Activated T-cell treated with anti-CD3 and anti-CD28 coated beads, Interleukin-2, amount 50 U/mL, for 24 hours (primary cell): ENCODE data around the gene CNKSR2.

Experiments used
- DNase-seq: peaks from one replicate; pipeline ENCODE4 v3.0.0-alpha.2; 2020
- H3K27ac Mint-ChIP-seq: 2 replicates; pipeline ENCODE4 v1.8.0; 2020; ENCODE audit warnings: mild to moderate bottlenecking, mixed read lengths
- H3K27me3 Mint-ChIP-seq: 2 replicates; pipeline ENCODE4 v1.8.0; 2020; ENCODE audit warnings: mixed read lengths
- H3K36me3 Mint-ChIP-seq: 2 replicates; pipeline ENCODE4 v1.8.0; 2020; ENCODE audit warnings: low read depth, mixed read lengths
- H3K4me1 Mint-ChIP-seq: 2 replicates; pipeline ENCODE4 v1.8.0; 2020; ENCODE audit warnings: low read depth, mixed read lengths
- H3K4me3 Mint-ChIP-seq: 2 replicates; pipeline ENCODE4 v1.8.0; 2020; ENCODE audit warnings: mild to moderate bottlenecking, moderate library complexity, mixed read lengths
- H3K9me3 Mint-ChIP-seq: 2 replicates; pipeline ENCODE4 v1.8.0; 2020; ENCODE audit warnings: mixed read lengths

The CNKSR2 gene

DNA sequence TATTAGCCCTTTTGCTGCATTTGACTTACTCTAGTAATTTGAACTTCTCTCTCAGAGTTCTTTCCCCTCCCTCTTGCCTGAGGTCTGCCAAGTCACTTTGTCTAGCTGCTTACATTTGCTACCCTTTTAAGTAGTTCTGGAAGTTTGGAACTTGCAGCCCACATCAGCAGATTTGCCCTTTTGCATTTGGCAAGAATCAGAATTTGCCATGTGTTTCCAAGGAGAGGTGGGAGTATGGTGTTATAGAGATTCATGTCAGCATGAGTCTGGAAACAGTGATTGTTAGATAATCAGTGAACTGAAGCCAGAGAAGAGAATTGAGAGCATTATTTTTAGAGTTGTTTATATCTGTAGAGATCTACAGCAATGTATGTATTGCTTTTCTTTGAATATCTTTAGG is 231.8 kb downstream of the CNKSR2 start:
- Mint-ChIP-seq H3K36me3 (peaks cover 38% of the 10 kb centered on the region), H3K4me1 (no peaks in the 10 kb centered on the region), H3K4me3 (no peak overlapping the region), H3K27me3 (peaks cover 3% of the 10 kb centered on the region), H3K9me3 (no peaks in the 10 kb centered on the region), H3K27ac (no peak overlapping the region)
- DNase-seq: no peak

- no peaks in the 10 kb centered on the region for H3K4me1 Mint-ChIP-seq
- H3K9me3 Mint-ChIP-seq: no peaks in the 10 kb centered on the region
- H3K27ac Mint-ChIP-seq: no peak overlapping the region
- no peak for DNase-seq
- H3K36me3 Mint-ChIP-seq: peaks cover 35% of the 10 kb centered on the region
- H3K27me3 Mint-ChIP-seq: no peaks in the 10 kb centered on the region
- no peak overlapping the region for H3K4me3 Mint-ChIP-seq
Observed at GRCh38 chrX:21610168-21610567, 235.9 kb downstream of the CNKSR2 start.

GRCh38 chrX:21612154-21612553 is 237.9 kb downstream of the CNKSR2 start:
- Mint-ChIP-seq H3K4me3 (no peak overlapping the region), H3K27me3 (no peaks in the 10 kb centered on the region), H3K36me3 (peaks cover 34% of the 10 kb centered on the region), H3K27ac (no peak overlapping the region), H3K9me3 (no peaks in the 10 kb centered on the region), H3K4me1 (no peaks in the 10 kb centered on the region)
- DNase-seq: no peak

DNA sequence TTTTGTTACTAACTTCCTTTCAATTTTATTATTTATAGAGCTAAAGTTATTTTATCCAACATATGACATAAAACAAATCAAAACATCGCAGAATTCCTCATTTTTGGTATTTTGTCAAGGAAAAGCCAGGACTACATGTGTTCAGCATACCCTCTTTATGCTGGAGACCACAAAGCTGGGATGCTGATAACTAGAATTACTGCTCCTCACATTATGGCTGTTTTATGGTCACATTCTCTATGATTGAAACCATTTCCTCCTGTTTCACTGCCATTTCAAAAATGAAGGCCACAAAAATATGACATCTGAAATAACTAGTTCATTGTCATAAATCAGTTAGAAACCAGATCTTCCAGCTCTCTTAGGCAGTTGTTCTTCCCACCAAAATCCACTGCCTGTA is 242.2 kb downstream of the CNKSR2 start:
- Mint-ChIP-seq H3K9me3 (no peaks in the 10 kb centered on the region), H3K27me3 (no peaks in the 10 kb centered on the region), H3K27ac (no peak overlapping the region), H3K4me3 (no peak overlapping the region), H3K4me1 (no peaks in the 10 kb centered on the region), H3K36me3 (peaks cover 9% of the 10 kb centered on the region)
- DNase-seq: no peak

GRCh38 chrX:21620234-21620633 is 246.0 kb downstream of the CNKSR2 start:
- no peak overlapping the region for H3K4me3 Mint-ChIP-seq

DNA sequence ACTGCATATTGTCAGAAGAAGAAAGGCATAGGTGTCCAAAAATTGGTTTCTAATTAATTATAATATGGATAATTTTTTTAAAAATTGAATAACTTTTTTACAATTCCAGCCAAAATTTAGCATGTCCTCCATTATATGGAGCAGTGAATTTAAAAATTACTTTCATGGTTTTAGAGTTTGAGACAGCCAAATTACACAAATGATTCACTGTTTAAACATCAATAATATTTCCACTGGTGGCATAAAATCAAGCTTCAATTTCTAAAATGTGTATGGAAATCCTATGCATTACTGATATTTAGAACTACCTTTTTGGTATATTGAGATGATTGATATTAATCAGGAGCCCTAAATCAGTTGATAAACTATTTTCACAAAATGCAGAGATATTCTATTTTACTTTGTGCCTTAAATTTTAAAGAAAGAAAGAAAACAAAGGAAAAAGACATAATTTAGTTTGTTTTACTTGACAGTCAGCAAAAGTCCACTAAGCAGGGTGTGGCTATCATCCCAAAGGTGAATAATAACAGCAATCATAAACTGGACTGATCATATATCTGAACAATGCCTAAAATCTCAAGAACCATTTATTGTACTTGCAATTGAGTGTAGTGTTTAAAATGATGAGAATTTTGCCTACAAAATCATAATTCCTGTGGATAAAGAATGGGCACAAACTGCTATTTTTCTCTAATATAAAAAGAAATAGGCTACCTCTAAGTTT is 249.7 kb downstream of the CNKSR2 start:
- Mint-ChIP-seq H3K27me3 (no peaks in the 10 kb centered on the region), H3K4me3 (no peak overlapping the region), H3K27ac (no peak overlapping the region), H3K36me3 (peaks cover 13% of the 10 kb centered on the region), H3K9me3 (peaks cover 3% of the 10 kb centered on the region), H3K4me1 (no peaks in the 10 kb centered on the region)
- DNase-seq: no peak

More at GRCh38 chrX:21620234-21620633, 246.0 kb downstream of the CNKSR2 start:
- H3K9me3 Mint-ChIP-seq: no peaks in the 10 kb centered on the region
- H3K4me1 Mint-ChIP-seq: no peaks in the 10 kb centered on the region
- peaks cover 4% of the 10 kb centered on the region for H3K36me3 Mint-ChIP-seq
- no peak overlapping the region for H3K27ac Mint-ChIP-seq
- no peak for DNase-seq
- no peaks in the 10 kb centered on the region for H3K27me3 Mint-ChIP-seq

- DNase-seq: no peak
- H3K4me3 Mint-ChIP-seq: no peak overlapping the region
Observed at GRCh38 chrX:21632027-21632426, 257.8 kb downstream of the CNKSR2 start.

GRCh38 chrX:21638311-21638710 is 264.1 kb downstream of the CNKSR2 start:
- no peaks in the 10 kb centered on the region for H3K36me3 Mint-ChIP-seq
- no peaks in the 10 kb centered on the region for H3K4me1 Mint-ChIP-seq
- DNase-seq: no peak
- no peaks in the 10 kb centered on the region for H3K27me3 Mint-ChIP-seq
- H3K9me3 Mint-ChIP-seq: no peaks in the 10 kb centered on the region
- no peak overlapping the region for H3K27ac Mint-ChIP-seq
- no peak overlapping the region for H3K4me3 Mint-ChIP-seq

More at GRCh38 chrX:21632027-21632426, 257.8 kb downstream of the CNKSR2 start:
- Mint-ChIP-seq H3K9me3 (no peaks in the 10 kb centered on the region), H3K27ac (no peak overlapping the region), H3K27me3 (no peaks in the 10 kb centered on the region), H3K4me1 (no peaks in the 10 kb centered on the region), H3K36me3 (peaks cover 14% of the 10 kb centered on the region)

- peaks cover 5% of the 10 kb centered on the region for H3K27me3 Mint-ChIP-seq
- no peaks in the 10 kb centered on the region for H3K9me3 Mint-ChIP-seq
- no peaks in the 10 kb centered on the region for H3K4me1 Mint-ChIP-seq
- no peak overlapping the region for H3K27ac Mint-ChIP-seq
- H3K36me3 Mint-ChIP-seq: no peaks in the 10 kb centered on the region
- no peak for DNase-seq
- H3K4me3 Mint-ChIP-seq: no peak overlapping the region
Observed at GRCh38 chrX:21639775-21640174, 265.6 kb downstream of the CNKSR2 start.

DNA sequence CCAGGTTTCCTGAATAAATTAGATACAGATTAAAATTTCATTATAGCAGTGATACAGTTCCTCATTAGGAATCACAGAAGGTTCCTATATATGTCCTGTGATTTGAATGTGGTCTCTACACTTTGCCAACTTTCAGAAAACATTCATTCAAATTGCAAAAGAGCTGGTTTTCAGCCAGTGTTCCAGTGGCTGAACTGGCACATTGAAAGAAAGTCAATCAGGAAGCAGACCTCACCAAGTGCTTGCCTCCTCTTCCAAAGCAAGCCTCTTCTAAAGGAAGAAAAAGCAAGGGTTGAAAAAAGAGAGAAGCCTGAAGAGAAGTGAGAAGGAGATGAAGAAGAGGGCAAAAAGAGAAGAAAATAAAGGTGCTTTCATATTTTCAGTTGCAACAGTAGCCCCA is 271.2 kb downstream of the CNKSR2 start:
- no peak overlapping the region for H3K27ac Mint-ChIP-seq
- no peak for DNase-seq
- no peaks in the 10 kb centered on the region for H3K4me1 Mint-ChIP-seq
- H3K9me3 Mint-ChIP-seq: no peaks in the 10 kb centered on the region
- no peak overlapping the region for H3K4me3 Mint-ChIP-seq
- H3K27me3 Mint-ChIP-seq: peaks cover 5% of the 10 kb centered on the region
- H3K36me3 Mint-ChIP-seq: peaks cover 8% of the 10 kb centered on the region

DNA sequence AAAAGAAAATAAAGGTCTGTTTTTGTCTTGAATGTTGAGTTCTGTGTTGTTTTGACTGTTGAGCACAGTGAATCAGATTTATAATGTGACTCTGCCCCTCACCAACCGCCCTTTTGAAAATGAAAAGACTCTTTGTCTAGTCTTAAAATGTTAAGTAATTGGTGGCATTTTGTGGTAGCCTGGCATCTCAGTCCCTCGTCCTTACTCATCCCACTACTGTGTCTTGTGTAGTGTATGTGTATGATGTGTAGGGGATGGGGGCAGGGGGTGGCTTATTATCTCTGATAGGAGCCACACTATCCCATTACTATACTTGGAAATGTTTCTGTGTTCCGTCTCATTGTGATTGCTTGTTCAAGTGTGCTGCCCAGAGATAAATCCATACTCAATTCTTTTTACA is 271.7 kb downstream of the CNKSR2 start:
- no peaks in the 10 kb centered on the region for H3K4me1 Mint-ChIP-seq
- peaks cover 8% of the 10 kb centered on the region for H3K36me3 Mint-ChIP-seq
- H3K27me3 Mint-ChIP-seq: peaks cover 5% of the 10 kb centered on the region
- H3K9me3 Mint-ChIP-seq: no peaks in the 10 kb centered on the region
- H3K4me3 Mint-ChIP-seq: no peak overlapping the region
- no peak overlapping the region for H3K27ac Mint-ChIP-seq
- no peak for DNase-seq

GRCh38 chrX:21655901-21656586 is 281.8 kb downstream of the CNKSR2 start:
- no peak overlapping the region for H3K27ac Mint-ChIP-seq
- peaks cover 13% of the 10 kb centered on the region for H3K27me3 Mint-ChIP-seq
- H3K9me3 Mint-ChIP-seq: no peaks in the 10 kb centered on the region
- no peak for DNase-seq
- H3K36me3 Mint-ChIP-seq: peaks cover 5% of the 10 kb centered on the region
- H3K4me1 Mint-ChIP-seq: peaks cover 8% of the 10 kb centered on the region
- no peak overlapping the region for H3K4me3 Mint-ChIP-seq

GRCh38 chrX:21656587-21657317 is 282.5 kb downstream of the CNKSR2 start:
- Mint-ChIP-seq H3K36me3 (peaks cover 5% of the 10 kb centered on the region), H3K4me1 (peaks cover 8% of the 10 kb centered on the region), H3K27me3 (peaks cover 16% of the 10 kb centered on the region), H3K9me3 (no peaks in the 10 kb centered on the region), H3K27ac (no peak overlapping the region), H3K4me3 (no peak overlapping the region)
- DNase-seq: no peak

DNA sequence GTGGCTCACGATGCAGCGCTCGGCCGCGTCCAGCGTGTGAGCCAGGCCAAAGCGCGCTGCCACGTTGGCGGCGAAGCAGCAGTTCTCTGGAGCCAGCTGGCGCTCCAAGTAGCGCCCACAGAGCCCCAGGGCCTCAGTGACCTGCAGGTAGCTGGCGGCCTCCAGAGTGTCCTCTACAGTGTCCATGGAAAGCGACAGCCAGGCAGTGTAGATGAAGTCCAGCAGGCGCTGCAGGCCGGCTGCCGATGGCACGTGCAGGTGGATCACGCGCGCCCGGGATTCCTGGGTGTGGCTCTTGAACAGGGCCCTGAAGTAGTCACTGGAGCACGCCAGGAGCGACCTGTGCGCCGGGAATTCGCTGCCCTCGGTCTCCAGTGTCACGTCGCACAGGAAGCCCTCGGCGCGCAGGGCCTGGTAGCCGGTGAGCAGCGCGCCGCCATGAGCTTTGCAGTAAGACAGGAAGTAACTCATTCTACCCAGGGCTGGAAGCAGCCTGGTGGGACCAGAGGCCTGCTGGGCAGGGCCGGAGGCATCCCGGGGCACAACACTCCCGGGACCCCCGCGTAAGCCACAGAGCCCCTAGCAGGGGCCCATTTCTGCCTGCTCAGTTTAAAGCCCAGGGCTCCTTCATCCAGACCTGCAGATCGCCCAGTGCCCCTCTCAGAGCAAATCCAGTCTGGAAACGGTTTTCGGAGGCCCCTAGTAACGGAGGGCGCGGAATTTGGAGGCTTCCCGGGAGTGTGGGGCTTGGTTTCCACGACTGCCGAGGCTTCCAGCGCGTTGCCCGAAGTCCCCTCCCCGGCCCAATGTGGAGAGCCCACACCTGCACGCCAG is 283.3 kb downstream of the CNKSR2 start:
- no peaks in the 10 kb centered on the region for H3K9me3 Mint-ChIP-seq
- peaks cover 20% of the 10 kb centered on the region for H3K27me3 Mint-ChIP-seq
- peaks cover 8% of the 10 kb centered on the region for H3K4me1 Mint-ChIP-seq
- H3K36me3 Mint-ChIP-seq: peaks cover 5% of the 10 kb centered on the region
- peak overlapping the region; percentile 55 for H3K4me3 Mint-ChIP-seq
- no peak overlapping the region for H3K27ac Mint-ChIP-seq
- peak; percentile 47 for DNase-seq
